KBM-7 (cell line): ENCODE results near the gene PHF21B.
"Not testable (repeated sequence)": the region's sequence is repeated elsewhere in the genome, so short reads cannot be mapped to it uniquely, and the experiment has no call there.

Source experiments
- DNase-seq: peaks from one replicate; pipeline ENCODE4 v3.0.0-alpha.2; 2015
- in situ Hi-C: fragments of 300-500 bp; cut with MboI; formaldehyde crosslinking; loops from 2 replicates; pipeline ENCODE4 v1.14.3; 2020; ENCODE audit warnings: low sequenced_read_pairs, low pct_unique_long_range_greater_than_20kb, mixed read lengths

PHF21B gene

DNA sequence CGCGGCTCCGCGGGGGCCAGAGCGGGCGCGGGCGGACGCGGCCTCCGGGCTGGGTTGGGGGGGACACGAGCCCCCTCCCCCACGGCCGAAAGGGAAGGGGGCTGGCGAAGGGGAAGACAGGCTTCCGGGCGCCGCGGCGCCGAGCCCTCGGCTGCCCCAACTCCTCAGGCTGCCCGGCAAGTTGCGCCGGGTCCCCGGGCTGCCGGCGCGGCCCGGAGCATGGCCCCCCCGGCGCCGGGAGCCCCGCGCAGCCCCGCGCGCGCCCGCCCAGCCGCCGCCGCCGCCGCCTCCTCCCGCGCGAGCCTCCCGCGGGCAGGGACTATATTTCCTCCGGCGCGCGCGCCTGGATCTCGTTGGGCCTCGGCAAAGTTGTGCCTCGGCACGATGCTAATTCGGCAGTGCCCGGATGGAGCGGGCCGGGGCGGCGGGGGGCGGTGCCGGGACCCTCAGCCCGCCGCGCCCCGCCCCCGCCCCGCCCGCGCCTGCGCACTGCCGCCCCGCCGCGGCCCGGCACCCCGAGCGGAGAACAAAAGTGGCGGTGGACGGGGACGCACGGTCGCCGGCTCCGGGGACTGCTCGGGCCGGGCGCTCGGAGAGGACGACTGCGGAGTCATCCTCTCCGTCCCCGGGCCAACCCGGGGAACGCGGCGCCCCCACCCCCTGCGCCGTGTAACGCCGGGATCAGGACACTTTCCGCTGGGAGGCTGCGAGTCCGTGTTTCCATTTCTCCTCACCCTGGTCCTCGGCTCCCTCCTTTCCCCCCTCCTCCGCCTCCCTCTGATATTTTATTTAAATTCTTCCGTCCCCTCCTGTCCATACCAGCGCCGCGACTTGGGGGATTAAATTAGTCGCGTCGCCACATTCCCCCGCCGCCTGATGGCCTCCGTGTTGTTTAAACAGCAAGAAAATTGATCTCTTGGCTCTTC, at the start of gene PHF21B:
Gene PHF21B, minus strand, starts transcription at position 400 of the 926 bp plus-strand sequence. CDS start 456 bp downstream, outside the sequence.
- no peak for DNase-seq
- in situ Hi-C loops: no loop called here

- DNase-seq: no peak
- in situ Hi-C loops: no loop called here
These were observed 49.5 kb upstream of the PHF21B start for GRCh38 chr22:45059296-45059695.

GRCh38 chr22:45058622-45058912, 48.8 kb upstream of the PHF21B start:
- DNase-seq: no peak
- in situ Hi-C loops: no loop called here

- DNase-seq: no peak
- in situ Hi-C loops: no loop called here
These were observed 46.1 kb upstream of the PHF21B start for GRCh38 chr22:45055936-45056335.

DNA sequence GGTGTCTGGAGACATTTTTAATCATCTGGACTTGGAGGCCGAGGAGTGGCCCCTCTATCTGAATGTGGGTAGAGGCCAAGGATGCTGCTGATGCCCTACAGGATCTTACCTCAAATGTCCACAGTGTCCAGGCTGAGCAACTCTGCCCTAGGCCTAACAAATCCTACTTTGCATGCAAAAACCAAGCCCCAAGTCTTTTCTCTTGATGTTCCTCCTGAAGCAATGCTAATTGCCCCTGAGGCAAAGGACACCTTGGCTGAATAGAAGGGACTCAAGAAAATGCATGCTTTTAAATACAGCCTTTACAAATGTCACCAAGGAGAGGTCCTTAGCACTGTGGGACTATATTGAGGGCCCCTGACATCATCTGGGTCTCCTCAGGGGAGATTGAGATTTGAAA, 43.8 kb upstream of the PHF21B start:
- in situ Hi-C loops: no loop called here
- no peak for DNase-seq

GRCh38 chr22:45053094-45053493, 43.3 kb upstream of the PHF21B start:
- in situ Hi-C loops: no loop called here
- no peak for DNase-seq

- in situ Hi-C loops, DNase-seq: not testable (repeated sequence)
These were observed 42.9 kb upstream of the PHF21B start for GRCh38 chr22:45052665-45053064.

DNA sequence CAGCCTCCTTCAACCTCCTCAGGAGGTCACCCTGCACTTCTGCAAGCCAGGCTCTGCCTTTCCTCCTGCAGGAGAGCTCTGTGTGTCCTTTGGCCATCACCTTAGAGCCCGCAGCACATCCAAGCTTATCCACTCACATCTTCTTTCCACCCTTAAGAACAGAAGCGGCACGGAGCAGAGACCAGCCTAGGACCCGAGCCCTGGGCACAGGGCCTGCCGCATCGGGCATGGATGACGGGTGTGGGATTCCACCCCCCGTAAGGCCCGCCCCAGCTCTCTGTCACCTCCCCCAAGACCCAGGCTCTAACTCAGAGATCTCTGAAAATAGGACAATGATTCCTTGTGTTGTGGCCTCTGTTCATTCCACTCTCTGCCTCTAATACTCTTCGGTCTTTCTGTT, 42.1 kb upstream of the PHF21B start:
- in situ Hi-C loops: no loop called here
- DNase-seq: no peak

DNA sequence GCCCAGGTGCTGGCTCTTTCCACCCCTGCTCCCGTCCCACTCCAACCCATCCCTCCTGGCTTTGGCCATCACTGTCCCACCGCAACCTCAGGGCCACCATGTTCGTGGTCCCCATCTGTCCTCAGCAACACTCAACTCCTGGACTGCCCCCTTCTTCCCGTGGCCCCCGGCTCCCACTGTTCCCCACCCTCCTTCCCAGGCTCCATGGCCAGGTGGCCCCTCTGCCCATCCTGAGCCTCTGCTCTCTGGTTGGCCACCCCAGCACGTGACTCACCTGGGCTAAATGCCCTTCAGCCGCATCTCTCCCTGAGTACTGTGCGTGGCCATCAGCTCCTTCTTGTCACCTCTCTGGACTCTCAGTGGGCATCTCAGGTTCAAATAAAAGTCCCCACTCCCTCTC, 41.6 kb upstream of the PHF21B start:
- no peak for DNase-seq
- in situ Hi-C loops: no loop called here

- no peak for DNase-seq
- in situ Hi-C loops: no loop called here
These were observed 37.5 kb upstream of the PHF21B start for GRCh38 chr22:45047260-45047659.

GRCh38 chr22:45045208-45045607, 35.4 kb upstream of the PHF21B start:
- in situ Hi-C loops: no loop called here
- no peak for DNase-seq

- in situ Hi-C loops: no loop called here
- DNase-seq: no peak
These were observed 32.5 kb upstream of the PHF21B start for GRCh38 chr22:45042263-45042662.

DNA sequence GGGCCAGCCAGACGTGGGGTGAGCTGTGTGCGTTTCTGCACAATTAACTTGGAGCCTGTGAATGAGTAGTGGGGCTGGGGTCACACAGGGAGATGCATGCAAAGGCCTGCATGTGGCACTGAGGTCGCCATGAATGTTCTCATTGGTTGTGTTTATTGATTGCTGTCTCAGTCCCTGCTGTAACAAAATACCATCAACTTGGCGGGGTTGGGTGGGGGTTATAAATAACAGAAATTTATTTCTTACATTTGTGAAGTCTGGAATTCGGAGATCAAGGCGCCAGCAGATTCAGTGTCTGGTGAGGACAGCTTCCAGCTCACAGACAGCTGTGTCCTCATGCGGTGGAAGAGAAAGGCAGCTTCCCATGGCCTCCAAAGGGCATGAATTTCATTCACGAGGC, 29.3 kb upstream of the PHF21B start:
- in situ Hi-C loops: no loop called here

DNA sequence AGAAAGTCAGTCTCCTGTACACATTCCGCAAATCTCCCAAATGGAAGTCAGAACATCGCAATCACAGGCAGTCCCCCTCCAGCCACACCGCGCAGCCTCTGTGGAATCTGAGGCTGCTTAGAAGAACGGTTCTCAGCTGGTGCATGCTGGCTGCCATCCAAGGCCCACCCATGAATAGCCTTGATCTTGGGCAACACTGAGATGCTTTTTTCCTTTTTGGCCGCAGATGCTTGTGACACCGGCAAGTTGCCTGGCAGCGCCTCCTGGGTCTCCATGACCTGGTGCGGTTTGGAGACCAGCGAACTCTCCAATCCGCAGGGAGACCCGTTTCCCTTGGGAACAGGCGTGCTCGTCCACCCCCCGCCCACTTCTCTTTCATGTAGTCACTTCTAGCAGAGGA, 26.3 kb upstream of the PHF21B start:
- in situ Hi-C loops: no loop called here
- no peak for DNase-seq

More for the DNA sequence above, 29.3 kb upstream of the PHF21B start:
- no peak for DNase-seq

- in situ Hi-C loops: no loop called here
- no peak for DNase-seq
These were observed 25.0 kb upstream of the PHF21B start for GRCh38 chr22:45034821-45035220.

DNA sequence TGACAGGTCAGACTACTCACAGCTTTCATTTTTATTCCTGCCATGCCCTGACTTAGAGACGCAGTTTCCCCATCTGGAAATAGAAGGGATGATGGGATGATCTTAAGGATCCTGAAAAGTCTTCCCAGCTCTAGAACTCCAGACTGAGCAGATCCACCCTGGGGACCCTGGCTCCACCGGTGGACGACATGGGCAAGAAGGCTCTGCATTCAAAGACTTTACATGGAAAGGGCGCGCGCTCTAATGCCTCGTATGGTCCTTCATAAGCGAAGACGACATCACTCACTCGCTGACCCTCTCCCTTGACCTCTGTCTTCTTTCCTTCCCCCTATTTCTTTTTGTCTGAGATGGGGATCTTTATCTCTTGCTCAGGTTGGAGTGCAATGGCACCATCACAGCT, 24.4 kb upstream of the PHF21B start:
- in situ Hi-C loops: no loop called here
- DNase-seq: no peak

DNA sequence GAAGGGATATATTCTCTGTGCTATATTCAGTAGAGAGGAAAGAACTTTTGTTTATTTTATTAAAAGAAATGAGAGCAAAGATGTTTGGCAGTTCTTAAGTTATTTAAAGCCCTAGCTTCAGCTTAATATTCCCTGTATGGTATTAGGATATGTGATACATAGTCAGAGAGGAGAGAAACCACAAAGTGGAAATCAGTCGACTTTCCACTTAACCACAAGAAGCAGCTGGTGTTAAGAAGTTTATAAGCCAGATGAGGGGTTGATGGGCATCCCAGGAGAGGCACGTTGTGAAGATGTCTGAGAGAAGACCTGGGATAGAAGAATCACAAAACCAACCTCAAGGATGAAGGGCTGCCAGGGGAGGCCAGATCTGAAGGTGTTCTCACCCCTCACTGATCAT, 23.3 kb upstream of the PHF21B start:
- DNase-seq: no peak
- in situ Hi-C loops: no loop called here

GRCh38 chr22:45031629-45032403, 22.0 kb upstream of the PHF21B start:
- in situ Hi-C loops: no loop called here
- no peak for DNase-seq

GRCh38 chr22:45029501-45029900, 19.7 kb upstream of the PHF21B start:
- in situ Hi-C loops: no loop called here

DNA sequence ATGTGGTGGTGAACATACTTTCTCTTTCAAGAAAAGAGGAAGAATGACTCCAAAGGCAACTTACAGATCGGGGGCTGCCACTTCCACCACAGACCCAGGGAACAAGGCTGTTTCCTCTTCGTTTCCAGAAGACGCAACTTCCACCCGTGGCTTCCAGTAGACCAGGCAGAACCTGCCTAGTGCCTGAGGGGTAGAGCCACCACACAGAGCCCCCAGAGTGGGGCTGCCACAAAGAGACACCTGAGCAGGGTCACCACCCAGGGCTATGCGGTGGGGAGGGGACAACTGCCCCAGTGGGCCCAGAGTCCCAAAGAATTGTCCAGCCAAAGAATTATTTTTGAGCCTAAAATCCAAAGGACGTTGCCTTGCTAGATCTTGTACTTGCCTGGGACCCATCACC, 16.7 kb upstream of the PHF21B start:
- no peak for DNase-seq

More at GRCh38 chr22:45029501-45029900, 19.7 kb upstream of the PHF21B start:
- no peak for DNase-seq

More for the DNA sequence above, 16.7 kb upstream of the PHF21B start:
- in situ Hi-C loops: no loop called here
